ENCODE results near the gene EYS.

EYS gene

GRCh38 chr6:65000815-65001214 lies 706.2 kb downstream of the EYS start:
- in situ Hi-C loops (cut with MboI; ENCODE audit: low pct_unique_long_range_greater_than_20kb, low sequenced_read_pairs, unreplicated experiment): no loop called here
- no peak for DNase-seq (ENCODE audit: low spot score)
- TF ChIP-seq CTCF (IDR thresholded peaks at IDR 0.05; ENCODE audit: extremely low read depth, insufficient read depth, missing control alignments): no peak

GRCh38 chr6:64998204-64998603 lies 708.8 kb downstream of the EYS start:
- in situ Hi-C loops (cut with MboI; ENCODE audit: low pct_unique_long_range_greater_than_20kb, low sequenced_read_pairs, unreplicated experiment): no loop called here
- no peak for DNase-seq (ENCODE audit: low spot score)
- no peak for TF ChIP-seq CTCF (IDR thresholded peaks at IDR 0.05; ENCODE audit: extremely low read depth, insufficient read depth, missing control alignments)

GRCh38 chr6:64996301-64996700 lies 710.7 kb downstream of the EYS start:
- no peak for TF ChIP-seq CTCF (IDR thresholded peaks at IDR 0.05; ENCODE audit: extremely low read depth, insufficient read depth, missing control alignments)

GRCh38 chr6:64990652-64991304 lies 716.2 kb downstream of the EYS start:
- no peak for TF ChIP-seq CTCF (IDR thresholded peaks at IDR 0.05; ENCODE audit: extremely low read depth, insufficient read depth, missing control alignments)
- in situ Hi-C loops (cut with MboI; ENCODE audit: low pct_unique_long_range_greater_than_20kb, low sequenced_read_pairs, unreplicated experiment): no loop called here
- no peak for DNase-seq (ENCODE audit: low spot score)

More at GRCh38 chr6:64996301-64996700, 710.7 kb downstream of the EYS start:
- DNase-seq (ENCODE audit: low spot score): no peak
- in situ Hi-C loops (cut with MboI; ENCODE audit: low pct_unique_long_range_greater_than_20kb, low sequenced_read_pairs, unreplicated experiment): no loop called here

GRCh38 chr6:64988148-64988547 lies 718.9 kb downstream of the EYS start:
- no peak for TF ChIP-seq CTCF (IDR thresholded peaks at IDR 0.05; ENCODE audit: extremely low read depth, insufficient read depth, missing control alignments)
- in situ Hi-C loops (cut with MboI; ENCODE audit: low pct_unique_long_range_greater_than_20kb, low sequenced_read_pairs, unreplicated experiment): no loop called here
- no peak for DNase-seq (ENCODE audit: low spot score)

- no peak for DNase-seq (ENCODE audit: low spot score)
- in situ Hi-C loops (cut with MboI; ENCODE audit: low pct_unique_long_range_greater_than_20kb, low sequenced_read_pairs, unreplicated experiment): no loop called here
These were observed 720.0 kb downstream of the EYS start for GRCh38 chr6:64987066-64987465.

More at GRCh38 chr6:64987066-64987465, 720.0 kb downstream of the EYS start:
- no peak for TF ChIP-seq CTCF (IDR thresholded peaks at IDR 0.05; ENCODE audit: extremely low read depth, insufficient read depth, missing control alignments)
